GM13976 (cell line): Measurements from ENCODE around the gene AMBP.

ENCODE experiments used
- DNase-seq: peaks from one replicate; pipeline ENCODE4 v3.0.0; 2012; ENCODE audit warnings: low spot score
- in situ Hi-C: fragments of 300-500 bp; cut with MboI; formaldehyde crosslinking; loops from one replicate; pipeline ENCODE4 v1.12.0; 2022; ENCODE audit warnings: low sequenced_read_pairs, mixed read lengths, inconsistent platforms; ENCODE audit not compliant: unreplicated experiment
- TF ChIP-seq, protein P1 (sequence below): IDR thresholded peaks from 2 replicates; pipeline ENCODE4 v1.5.1; 2012; ENCODE audit warnings: borderline replicate concordance, mild to moderate bottlenecking; ENCODE audit not compliant: insufficient read depth; ENCODE audit errors: extremely low read depth, missing control alignments, control extremely low read depth

Gene AMBP

DNA sequence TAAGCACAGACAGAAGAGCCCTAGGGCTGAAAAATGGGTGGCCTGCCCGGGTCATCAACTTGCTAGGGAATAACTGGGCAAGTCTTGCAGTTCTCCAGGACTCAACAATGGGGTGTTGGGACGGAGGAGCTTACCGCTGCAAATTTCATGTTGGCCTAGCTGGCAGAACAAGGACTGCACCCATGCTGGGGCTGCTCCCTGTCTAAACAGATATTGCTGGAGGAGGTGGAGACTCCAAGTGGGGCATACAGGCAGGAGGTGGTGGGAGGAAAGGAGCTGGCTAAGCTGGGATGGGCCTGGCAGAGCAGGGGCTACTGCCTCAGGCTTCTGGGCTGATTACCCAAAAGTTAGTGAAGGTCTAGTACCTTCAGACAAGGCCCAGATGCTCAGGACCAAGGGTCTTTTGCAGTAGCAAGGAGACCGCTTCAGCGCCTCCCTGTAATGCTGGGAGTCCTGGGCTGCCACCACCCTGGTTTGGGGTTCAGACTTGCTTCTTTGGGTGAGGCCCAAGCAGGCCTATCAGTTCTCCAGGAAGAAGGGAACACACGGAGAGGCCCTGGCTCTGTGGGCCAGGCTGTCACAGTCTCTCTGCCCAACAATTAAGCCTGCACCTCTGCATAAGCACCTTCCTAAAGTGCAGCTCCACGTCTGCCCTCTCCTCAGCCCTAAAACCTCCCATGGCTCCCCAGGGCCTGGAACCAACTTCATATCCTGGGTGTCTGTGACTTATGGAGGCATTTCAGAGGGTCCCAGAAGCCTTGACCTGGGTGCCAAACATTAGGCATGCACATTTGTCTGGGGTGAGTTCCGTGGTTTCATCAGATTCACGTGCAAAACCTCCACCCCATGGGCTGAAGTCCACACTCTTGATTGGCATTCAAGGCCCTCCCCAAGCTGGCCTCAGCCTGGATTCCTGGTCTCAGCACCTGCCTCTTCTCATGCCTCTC, 45.2 kb upstream of the AMBP start:
- in situ Hi-C loops = no loop called here
- no peak for DNase-seq
- TF ChIP-seq, protein P1, sequence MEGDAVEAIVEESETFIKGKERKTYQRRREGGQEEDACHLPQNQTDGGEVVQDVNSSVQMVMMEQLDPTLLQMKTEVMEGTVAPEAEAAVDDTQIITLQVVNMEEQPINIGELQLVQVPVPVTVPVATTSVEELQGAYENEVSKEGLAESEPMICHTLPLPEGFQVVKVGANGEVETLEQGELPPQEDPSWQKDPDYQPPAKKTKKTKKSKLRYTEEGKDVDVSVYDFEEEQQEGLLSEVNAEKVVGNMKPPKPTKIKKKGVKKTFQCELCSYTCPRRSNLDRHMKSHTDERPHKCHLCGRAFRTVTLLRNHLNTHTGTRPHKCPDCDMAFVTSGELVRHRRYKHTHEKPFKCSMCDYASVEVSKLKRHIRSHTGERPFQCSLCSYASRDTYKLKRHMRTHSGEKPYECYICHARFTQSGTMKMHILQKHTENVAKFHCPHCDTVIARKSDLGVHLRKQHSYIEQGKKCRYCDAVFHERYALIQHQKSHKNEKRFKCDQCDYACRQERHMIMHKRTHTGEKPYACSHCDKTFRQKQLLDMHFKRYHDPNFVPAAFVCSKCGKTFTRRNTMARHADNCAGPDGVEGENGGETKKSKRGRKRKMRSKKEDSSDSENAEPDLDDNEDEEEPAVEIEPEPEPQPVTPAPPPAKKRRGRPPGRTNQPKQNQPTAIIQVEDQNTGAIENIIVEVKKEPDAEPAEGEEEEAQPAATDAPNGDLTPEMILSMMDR = no peak

DNA sequence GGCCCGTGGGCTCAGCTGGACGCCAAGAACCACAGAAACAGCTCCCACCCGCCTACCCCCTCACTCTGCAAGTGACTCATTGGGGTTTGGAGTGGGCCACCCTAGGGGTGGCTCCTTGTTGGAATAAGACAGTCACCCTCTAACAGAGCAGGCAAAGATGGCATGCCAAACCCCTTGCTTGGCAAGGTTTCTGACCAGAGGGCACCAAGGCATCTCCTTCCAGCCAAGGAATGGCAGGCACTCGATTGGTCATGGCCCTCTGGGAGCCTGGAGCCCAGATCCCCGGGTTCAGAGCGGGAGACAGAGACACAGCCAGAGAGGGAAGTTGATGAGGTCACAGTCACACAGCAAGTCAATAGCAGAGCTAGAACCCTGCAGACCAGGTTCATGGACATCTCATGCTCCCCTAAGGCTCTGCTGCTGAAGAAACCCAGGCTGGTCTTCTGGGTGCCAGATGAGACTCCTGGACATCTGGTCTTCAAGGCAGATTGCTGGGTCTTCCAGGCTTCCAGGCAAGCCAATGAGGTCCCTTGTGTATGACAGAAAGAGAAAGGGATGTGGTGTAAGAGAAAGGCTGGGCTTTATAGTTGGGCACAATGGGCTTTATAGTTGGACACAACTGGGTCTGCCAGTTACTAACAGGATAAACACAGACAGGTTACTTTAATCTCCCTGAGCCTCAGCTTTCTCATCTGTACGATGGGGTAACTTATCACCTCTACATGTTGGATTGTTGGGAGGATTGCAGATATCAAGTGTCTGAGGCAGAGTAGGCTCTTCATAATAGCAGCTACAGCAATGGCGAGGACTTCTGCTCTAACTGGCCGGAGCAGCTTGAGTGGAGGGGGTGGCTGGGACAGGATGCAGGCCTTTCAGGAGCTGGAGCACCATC, 44.3 kb upstream of the AMBP start:
- TF ChIP-seq, protein P1 = no peak
- no peak for DNase-seq
- in situ Hi-C loops = no loop called here

DNA sequence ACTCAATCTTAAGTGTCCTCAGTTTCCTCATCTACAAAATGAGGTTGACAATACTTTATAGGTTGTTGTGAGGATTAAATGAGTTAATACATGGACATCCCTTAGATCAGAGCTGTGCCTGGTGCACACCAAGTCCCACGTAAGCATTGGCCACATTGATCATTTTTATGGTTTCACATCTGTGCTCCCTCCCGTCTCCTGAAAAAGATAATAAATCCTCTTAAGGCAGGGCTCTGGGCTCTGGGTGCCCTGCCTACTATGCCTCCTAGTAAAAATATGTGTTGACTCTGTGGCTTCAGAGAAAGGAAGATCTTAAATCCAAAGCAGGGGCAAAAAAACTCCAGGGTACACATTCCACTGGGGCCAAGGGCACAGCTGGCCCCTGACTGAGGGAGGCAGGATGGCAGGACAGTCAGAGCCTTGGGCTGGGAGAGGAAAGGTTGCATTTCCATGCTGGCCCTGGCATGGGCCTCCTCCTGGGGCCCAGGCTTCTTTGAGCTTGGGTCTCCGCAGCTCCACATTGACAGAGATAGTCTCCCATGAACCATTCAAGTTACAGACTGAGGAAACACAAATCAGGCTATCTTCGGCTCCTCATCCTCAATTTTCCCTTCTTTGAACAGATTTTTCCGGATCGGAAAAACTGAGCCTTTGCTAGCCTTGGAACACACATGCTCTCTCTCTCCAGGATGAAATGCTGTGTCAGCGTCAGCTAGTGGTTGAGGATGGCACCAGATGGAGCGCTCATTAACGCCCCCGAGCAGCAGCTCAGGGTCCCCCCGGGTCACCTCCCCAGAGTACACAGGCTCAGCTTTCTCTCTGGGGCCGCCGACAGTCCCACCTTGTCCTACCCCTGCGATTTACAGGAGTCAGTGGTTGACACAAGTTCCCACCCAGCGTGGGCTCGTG, 43.4 kb upstream of the AMBP start:
- in situ Hi-C loops = no loop called here
- TF ChIP-seq, protein P1 = no peak
- DNase-seq = no peak

DNA sequence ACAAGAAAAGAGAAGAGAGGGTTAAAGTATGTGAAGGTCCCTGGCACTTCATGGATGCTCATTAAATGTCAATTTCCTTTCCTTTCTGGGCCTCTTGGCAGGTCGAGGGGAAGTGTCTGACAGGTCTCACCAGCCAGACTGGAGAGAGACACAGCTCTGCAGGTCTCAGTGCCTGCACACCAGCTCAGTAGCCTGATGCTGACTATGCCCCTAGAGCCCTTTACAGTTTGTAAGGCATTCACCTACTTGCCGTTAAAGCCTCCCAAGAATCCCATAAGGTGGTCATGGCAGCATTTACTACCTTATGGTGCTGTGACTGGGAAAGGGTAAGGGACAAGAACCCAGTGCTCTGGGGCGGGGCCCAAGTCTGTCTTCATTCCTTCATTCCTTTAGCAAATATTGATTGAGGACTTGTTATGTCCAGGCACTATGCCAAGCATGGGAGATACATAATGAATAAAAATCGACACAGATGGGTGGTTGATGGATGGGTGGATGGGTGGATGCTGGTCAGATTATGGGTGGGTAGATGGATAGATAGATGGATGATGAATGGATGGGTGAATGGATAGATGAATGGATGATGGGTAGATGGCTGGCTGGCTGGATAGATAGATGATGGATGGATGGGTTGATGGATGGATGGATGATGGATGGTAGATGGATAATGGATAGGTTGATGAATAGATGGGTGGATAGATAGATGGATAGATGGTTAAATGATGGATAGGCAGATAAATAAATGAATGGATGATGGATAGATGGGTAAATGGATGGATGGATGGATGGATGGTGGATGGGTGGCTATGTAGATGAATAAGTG, 42.3 kb upstream of the AMBP start:
- no peak for DNase-seq
- TF ChIP-seq, protein P1 = no peak
- in situ Hi-C loops = no loop called here

DNA sequence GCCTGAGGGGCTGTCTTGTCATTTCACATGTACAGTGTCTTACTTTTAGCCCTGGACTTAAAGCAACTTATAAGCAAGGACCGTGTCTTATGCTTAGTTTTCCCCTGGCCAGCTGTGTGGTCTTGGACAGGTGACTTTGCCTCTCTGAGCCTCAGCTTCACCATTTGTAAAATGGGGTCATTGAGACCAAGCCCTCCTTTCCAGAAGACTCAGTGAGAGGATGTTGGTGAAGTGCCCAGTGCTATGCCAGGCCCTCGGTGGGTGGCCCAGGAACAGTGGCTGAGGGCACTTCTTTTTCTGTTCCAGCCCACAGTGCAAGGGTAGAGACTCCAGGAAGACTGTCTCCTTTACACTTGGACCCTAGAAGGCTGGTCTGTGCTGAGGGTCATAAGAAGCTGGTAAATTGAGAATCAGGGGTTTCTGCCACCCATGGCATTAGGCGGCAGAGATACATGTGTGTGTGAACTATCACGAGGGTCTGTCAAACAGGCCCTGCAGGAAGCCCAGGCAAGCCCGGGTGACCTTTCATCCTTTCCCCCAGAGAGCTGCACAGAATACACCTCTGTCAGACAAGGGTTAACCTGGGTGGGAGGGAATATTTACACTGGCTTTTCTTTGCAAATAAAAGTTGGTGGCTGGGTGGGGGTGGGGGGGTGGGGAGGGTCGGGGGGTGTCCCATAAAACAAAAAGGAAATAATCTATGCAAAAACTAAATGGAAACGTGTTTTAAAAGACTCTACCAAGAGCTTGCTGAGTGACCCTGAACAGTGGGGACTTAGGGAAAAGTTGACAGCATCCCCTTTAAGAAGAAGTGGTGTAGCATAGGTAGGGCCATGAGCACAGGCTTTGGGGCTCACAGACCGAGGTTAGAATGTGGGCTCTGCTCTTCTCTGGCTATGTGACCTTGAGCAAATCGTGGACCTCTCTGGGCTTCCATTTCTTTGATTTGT, 41.4 kb upstream of the AMBP start:
- in situ Hi-C loops = no loop called here
- no peak for DNase-seq

More for the DNA sequence above, 41.4 kb upstream of the AMBP start:
- TF ChIP-seq, protein P1 = no peak
